ENCODE data around the gene SWSAP1. TPM values are rescaled to one million over a fixed set of nuclear protein-coding genes. Genes with fewer than 3 reads are reported as not detected.

Gene SWSAP1
- total RNA-seq, 1 donor from 2014 or later, result 4.9 TPM

- no peak for DNase-seq (ENCODE audit: low spot score)
Observed at GRCh38 chr19:11408591-11408990, 34.1 kb downstream of the SWSAP1 start.

- no peak for DNase-seq (ENCODE audit: low spot score)
Observed at GRCh38 chr19:11410682-11411081, 36.2 kb downstream of the SWSAP1 start.

GRCh38 chr19:11414544-11414943, 40.1 kb downstream of the SWSAP1 start:
- DNase-seq (ENCODE audit: low spot score), result no peak

GRCh38 chr19:11416346-11417052, 42.0 kb downstream of the SWSAP1 start:
- DNase-seq (ENCODE audit: low spot score), result no peak

- DNase-seq (ENCODE audit: low spot score), result no peak
Observed at GRCh38 chr19:11418094-11418548, 43.7 kb downstream of the SWSAP1 start.

- DNase-seq (ENCODE audit: low spot score), result no peak
Observed at GRCh38 chr19:11418549-11419506, 44.4 kb downstream of the SWSAP1 start, which contains the start of gene RGL3. Gene RGL3 (minus strand): TSS chr19:11419314. CDS start chr19:11419278, 36 bp downstream.

- DNase-seq (ENCODE audit: low spot score), result no peak
Observed at GRCh38 chr19:11420429-11421370, 46.2 kb downstream of the SWSAP1 start.

GRCh38 chr19:11421371-11422098, 47.1 kb downstream of the SWSAP1 start:
- DNase-seq (ENCODE audit: low spot score), result peak; percentile 39

GRCh38 chr19:11422163-11423065, 47.9 kb downstream of the SWSAP1 start:
- DNase-seq (ENCODE audit: low spot score), result peak; percentile 84

- DNase-seq (ENCODE audit: low spot score), result no peak
Observed at GRCh38 chr19:11423164-11423790, 48.8 kb downstream of the SWSAP1 start.

- no peak for DNase-seq (ENCODE audit: low spot score)
Observed at GRCh38 chr19:11423791-11424181, 49.3 kb downstream of the SWSAP1 start.

Other genes starting within 250 kb of the SWSAP1 start
- 2.1 TPM for gene SPC24, start 218.9 kb upstream of the SWSAP1 start, total RNA-seq
- 225 TPM for gene KANK2, start 177.1 kb upstream of the SWSAP1 start, total RNA-seq
- 0.95 TPM for gene ANGPTL8, start 135.0 kb upstream of the SWSAP1 start, total RNA-seq
- 102 TPM for gene DOCK6, start 112.1 kb upstream of the SWSAP1 start, total RNA-seq
- gene TSPAN16, start 78.5 kb upstream of the SWSAP1 start, total RNA-seq, result not detected
- gene RAB3D, start 35.0 kb upstream of the SWSAP1 start, total RNA-seq, result 41.9 TPM
- 136 TPM for gene TMEM205, start 28.4 kb upstream of the SWSAP1 start, total RNA-seq
- 66.1 TPM for gene CCDC159, start 28.1 kb upstream of the SWSAP1 start, total RNA-seq
- gene PLPPR2, start 19.2 kb upstream of the SWSAP1 start, total RNA-seq, result 34.2 TPM
- gene EPOR, start 9.6 kb downstream of the SWSAP1 start, total RNA-seq, result 17.8 TPM
- gene RGL3, start 44.6 kb downstream of the SWSAP1 start, total RNA-seq, result 72.0 TPM
- 1.4 TPM for gene ODAD3, start 60.5 kb downstream of the SWSAP1 start, total RNA-seq
- 357 TPM for gene PRKCSH, start 61.0 kb downstream of the SWSAP1 start, total RNA-seq
- gene ELAVL3, start 106.4 kb downstream of the SWSAP1 start, total RNA-seq, result 0.20 TPM
- gene ZNF653, start 131.2 kb downstream of the SWSAP1 start, total RNA-seq, result 13.8 TPM
- gene ECSIT, start 154.5 kb downstream of the SWSAP1 start, total RNA-seq, result 52.9 TPM
- gene CNN1, start 164.2 kb downstream of the SWSAP1 start, total RNA-seq, result 1,051 TPM
- gene ELOF1, start 184.6 kb downstream of the SWSAP1 start, total RNA-seq, result 53.8 TPM
- gene ACP5, start 203.0 kb downstream of the SWSAP1 start, total RNA-seq, result 18.0 TPM
- 13.9 TPM for gene ZNF627, start 222.8 kb downstream of the SWSAP1 start, total RNA-seq

Data from mucosa of gallbladder (tissue), 1 donor.